Measurements from ENCODE around the gene GPR35.

DNA sequence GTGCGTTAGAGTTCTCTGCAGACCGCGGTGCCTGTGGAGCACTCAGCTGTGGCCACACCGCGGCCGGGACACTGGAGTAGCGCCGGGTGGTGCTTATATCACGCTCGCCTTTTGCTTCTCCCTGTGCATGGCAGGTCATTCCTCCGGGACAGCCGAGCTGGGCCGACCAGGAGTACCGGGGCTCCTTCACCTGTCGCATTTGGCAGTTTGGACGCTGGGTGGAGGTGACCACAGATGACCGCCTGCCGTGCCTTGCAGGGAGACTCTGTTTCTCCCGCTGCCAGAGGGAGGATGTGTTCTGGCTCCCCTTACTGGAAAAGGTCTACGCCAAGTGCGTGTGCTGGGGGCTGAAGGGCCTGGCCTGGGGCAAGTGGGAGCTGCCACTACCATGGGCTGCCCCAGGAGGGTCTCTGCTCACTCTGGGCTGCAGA, 34.6 kb upstream of the GPR35 start:
- TF ChIP-seq, protein P1, sequence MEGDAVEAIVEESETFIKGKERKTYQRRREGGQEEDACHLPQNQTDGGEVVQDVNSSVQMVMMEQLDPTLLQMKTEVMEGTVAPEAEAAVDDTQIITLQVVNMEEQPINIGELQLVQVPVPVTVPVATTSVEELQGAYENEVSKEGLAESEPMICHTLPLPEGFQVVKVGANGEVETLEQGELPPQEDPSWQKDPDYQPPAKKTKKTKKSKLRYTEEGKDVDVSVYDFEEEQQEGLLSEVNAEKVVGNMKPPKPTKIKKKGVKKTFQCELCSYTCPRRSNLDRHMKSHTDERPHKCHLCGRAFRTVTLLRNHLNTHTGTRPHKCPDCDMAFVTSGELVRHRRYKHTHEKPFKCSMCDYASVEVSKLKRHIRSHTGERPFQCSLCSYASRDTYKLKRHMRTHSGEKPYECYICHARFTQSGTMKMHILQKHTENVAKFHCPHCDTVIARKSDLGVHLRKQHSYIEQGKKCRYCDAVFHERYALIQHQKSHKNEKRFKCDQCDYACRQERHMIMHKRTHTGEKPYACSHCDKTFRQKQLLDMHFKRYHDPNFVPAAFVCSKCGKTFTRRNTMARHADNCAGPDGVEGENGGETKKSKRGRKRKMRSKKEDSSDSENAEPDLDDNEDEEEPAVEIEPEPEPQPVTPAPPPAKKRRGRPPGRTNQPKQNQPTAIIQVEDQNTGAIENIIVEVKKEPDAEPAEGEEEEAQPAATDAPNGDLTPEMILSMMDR (IDR thresholded peaks at IDR 0.05): no peak
- no peak for TF ChIP-seq EZH2 (IDR thresholded peaks at IDR 0.05)
